Stimulated activated CD8-positive, alpha-beta memory T cell treated with anti-CD3 and anti-CD28 coated beads, Interleukin-12 subunit alpha, Interleukin-12 subunit beta, amount 100 ng/mL, for 4 hours (primary cell): ENCODE results near the gene CACNA2D3.

Experiments used
- DNase-seq: peaks from one replicate; pipeline ENCODE4 v3.0.0-alpha.2; 2020; ENCODE audit warnings: low read depth

Gene CACNA2D3

DNA sequence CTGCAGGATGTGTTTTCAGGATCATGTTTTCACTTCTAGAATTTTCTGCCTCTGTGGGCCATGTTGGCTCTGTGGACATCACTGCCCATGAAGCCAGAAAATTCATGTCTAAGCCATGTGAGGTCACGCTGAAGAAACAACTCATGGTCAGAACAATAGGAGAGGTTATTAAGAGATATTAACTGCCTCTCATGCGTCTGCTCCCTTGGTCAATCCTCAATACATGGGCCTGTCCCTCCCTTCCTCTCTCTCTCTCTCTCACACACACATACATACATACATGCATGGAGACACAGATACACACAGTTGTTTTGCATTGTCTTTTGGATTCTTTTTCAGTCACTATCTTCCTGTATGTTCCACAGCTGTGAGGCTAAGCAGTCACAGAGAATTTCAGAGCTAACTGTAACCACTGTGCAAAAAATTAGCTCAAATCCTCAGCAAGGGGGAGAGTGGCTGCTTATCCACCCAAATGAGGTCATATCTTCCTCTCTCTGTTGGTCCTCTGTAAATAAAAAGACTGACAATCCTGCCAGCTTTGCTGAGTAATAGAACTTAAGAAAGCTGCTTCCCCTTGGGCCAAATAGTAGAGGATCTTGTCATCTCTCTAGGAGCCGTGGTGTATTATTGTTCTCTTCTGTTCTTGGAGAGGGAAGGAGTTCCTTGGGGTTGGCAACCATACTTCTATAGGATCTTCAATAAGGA is 759.9 kb downstream of the CACNA2D3 start:
- DNase-seq = no peak

DNA sequence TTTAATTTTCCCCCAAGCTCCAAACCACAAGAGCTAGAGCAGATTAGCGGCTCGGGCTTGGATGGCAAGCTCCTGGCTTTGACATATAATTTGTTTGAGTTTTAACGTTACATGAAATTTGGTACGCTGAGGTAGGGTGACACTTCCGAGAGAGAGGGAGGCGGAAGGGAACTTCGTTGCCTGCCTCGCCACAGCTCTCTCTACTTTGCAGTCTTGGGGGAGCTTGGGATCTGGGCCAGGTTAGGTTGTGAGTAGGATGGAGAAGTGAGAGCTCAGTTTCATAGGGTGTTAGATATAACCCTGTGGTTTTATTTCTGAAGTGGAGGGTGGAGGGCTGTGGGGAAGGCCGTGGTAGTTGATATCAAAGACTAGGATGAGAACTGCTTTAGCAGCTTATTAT is 765.8 kb downstream of the CACNA2D3 start:
- DNase-seq = no peak

DNA sequence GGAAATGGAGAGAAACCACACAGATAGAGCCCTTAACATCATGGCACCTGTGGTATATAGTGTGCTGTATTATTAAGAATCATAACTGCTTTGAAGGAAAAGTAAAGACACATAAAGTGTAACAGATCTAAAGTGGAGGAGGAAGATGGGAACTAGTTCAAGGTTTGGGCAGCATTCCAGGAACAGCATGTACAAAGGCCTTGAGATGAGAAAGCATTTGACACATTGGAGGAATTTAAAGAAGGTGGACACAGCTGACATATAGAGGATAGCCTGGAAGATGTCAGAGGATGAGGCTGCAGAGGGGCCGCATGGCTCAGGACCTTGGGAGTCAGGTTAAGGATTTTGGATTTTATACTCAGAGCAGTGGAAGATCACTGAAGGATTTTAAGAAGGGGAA is 766.5 kb downstream of the CACNA2D3 start:
- no peak for DNase-seq

DNA sequence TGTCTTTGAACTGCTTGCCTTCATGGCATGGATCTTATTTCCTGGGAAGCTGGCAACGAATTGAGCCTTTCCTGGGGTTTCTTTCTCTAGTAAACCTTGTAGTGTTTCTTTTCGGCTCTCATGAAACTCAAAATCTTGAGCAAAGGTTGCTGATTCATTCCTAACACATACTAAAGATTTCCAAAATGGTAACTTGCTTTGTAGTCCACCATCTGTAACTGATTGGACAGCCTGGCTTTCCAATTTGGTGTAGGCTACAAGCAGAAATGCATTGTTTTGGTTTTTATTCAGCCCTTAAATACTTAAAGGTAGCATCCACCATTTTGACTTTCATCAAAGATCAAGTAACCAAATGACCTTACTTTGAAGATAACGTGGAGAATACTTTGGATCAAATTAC is 767.4 kb downstream of the CACNA2D3 start:
- no peak for DNase-seq

DNA sequence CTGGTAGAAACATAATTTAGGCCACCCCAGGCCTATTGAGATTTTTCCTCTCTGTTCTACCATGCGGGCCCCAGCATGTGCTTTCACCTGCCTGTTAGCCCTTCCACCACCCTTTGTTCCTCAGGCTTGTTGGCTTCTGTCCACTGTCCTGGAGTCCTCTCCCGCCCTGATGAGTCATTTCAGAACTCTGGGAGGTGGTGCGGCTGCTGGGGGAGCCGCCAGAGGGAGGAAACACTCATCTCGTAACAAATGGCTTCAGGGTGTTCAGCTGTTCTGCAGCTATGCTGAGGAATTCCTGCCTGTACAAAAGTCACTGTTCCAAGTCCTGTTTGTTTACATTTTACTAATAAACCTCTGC is 769.2 kb downstream of the CACNA2D3 start:
- DNase-seq = no peak

DNA sequence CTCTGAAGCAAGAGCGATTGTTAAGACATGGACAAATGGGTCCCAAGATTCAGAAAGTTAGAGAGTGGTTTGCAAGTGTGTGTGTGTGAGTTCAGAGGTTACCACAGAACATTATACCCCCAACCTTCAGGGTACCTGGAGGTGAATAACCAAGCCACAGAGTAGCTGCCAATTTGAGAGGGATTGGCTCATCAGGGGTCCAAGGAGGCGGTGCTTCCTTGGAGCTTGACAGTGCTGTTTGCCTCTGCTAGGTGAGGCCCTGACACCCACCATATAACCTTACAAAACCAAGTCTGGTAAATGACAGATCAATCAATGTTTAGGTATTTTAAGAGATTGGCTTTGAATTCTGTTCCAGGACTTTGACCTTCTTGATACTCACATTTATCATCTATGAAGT is 769.8 kb downstream of the CACNA2D3 start:
- DNase-seq = no peak

DNA sequence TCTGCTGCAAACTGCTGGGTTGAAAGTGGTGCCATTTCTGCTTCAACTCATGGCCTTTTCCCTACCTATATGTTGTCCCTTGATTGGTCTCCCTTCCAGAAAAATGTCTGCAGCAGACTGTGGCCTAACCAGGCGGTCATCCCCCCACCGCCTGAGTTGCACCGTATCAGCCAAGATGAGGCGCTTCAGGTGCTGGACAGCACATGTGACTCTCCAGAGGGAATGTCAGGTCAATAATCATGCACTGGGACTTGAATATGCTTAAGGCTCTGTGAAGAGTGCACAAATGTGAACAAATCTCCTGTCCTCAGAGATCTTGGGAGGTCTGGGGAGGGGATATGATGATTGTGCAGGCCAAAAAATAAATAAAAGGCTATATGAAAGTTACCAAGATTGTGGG is 773.3 kb downstream of the CACNA2D3 start:
- no peak for DNase-seq

DNA sequence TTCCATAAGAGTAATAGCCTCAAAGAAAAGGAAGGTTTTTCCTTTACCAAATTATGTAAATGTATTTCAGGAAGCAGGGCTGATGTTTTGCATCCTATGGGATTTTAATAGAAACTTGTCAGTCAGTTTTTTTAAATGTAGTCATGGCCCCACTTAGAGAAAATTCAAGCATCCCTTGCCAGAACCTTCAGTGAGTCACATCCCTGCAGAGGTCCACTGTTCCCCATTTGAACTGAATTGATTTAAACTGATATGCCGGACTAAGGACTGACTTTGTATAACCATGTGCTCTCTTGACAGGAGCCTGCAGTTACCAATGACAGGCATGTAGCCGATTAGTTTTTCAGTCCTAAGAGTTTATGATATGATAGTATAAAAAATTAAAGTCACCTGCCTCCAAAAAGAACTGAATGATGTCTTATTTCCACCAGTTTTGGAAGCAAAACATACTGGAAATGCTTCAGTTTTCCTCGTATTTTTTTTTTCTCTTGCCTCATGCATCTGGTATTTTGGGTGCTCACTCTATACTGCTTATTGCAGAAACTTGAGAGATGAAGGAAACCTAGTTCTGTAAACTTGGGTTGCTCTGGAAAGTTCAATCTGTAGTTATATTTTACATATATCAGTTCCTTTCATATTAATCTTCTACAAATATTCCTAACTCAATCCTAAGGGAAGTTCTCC is 774.8 kb downstream of the CACNA2D3 start:
- no peak for DNase-seq

DNA sequence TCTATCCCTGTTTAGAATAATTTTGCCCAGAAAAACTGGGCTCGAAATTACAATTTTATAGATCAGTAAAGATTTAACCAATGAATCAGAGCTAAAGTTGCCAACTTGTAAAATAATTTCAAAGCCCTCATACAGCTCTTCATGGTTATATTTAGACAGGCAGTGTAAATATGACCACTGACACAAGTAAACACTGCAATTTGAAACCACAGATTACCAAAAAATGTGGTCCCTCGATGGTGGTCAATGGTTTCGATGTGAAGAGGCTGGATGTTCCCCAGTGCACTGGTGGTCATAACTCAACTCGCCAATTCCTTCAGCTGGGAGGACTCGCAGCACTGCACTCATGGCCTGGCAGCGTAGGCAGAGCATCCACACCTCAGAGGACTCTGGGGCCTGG is 776.9 kb downstream of the CACNA2D3 start:
- DNase-seq = no peak

DNA sequence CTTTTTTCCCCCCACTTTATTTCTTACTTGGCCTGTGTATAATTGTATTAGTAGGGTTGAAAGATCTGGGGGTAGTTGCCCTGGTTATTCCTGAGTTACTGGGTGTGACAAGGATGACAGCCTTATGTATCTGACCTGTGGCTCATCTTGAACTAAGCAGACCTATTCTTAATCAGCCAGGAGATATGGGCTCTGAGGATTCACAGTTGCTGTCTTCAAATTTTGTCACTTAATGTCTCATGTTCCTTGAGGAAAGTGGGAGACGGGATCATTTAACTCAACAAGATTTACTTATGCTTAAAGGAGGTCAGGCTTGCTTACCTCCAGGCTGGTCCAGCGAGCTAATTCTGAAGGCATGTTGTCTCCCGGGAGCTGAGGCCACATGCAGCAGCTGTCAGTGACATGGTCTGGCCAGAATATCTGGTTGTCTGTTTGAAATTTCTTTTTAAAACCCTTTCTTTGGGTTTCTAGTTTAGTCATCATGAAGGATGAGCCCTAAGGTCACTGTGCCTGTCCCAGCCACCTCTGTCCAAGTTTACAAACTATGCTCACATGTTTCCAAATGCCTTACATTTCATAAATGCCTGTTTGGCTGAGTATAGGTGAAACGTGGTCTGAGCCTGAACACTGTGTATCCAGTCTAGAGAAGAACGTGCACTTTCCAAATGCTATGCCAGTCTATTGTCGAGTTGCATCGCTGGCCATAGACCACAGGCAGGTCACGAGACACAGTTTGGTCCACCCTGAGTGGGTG is 778.7 kb downstream of the CACNA2D3 start:
- DNase-seq = no peak

DNA sequence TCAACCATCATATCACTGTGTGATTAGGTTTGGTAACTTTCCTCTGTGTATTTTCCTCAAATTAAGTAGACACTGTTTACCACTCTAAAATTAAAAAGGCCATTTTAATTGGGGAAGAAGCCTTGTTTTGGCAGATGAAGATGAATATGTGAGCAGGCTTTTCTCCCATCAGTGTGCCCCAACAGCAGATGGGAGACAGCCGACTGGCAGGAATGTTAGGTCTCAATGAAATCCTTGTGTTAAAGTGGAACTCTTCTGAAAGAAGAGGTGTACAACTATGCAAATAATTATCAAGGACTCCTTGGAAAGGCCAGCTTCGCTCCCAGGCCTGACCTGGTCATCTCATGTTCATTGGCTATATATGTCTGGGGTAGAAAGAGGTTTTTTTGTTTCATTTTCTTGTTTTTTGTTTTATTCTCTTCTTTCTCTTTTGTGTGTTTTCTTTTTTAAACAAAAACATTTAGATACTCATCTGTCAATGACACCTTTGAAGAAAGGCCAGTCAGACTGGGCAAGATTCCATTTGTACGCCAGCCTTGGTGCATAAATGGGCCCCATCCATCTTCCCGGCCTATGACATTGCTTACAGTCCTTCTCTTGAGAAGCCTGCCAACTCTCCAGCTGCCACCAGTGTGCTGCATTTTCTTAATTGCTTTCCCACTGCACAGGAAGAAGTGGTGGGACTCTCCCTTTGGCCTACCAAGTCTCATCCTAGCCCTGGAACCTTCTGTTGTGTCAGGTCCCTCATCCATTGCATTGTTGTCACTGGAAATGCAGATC is 779.7 kb downstream of the CACNA2D3 start:
- DNase-seq = no peak

DNA sequence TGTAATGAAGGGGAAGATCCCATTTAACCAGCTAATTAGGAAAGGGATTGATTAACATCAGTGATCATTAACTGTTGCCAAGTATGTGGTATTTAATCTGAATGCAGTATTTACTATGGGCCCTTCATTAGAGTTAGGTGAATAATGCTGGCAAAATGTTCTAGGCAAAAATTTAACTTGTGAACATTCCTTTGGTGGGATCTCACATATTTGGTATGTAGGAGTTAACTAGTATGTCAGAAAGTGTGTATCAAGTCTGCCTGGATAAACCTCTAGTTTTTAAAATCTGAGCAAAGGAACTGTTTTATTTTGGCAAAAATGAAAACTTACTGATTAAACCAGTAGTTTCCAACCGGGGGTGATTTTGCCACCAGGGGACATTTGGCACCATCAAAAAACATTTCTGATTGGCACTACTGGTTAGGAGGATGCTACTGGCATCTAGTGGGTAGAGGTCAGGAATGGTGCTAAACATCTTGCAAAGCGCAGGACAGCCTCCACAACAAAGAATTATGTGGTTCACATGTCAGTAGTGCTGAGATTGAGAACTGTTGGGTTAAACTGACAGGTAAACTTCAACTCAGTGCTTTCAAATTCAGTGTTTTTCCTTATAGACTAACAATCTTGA is 783.0 kb downstream of the CACNA2D3 start:
- no peak for DNase-seq

DNA sequence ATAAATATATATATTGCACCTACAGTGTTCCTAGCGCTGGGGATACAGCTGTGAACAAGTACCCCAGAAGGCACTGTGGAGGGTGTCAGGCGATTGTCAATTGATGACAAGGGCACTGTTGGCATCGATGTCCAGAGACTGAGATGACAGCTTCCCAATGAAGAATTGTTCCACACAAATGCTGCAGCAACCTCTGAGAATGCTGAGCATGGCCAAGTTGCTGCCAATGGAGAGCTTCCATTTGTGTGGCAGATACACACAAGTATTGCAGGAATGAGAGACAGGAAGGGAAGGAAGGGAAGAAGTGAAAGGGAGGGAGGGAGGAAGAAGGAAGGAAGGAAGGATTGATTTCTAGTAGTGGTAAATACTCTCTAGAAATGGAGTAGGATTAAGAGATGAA is 783.6 kb downstream of the CACNA2D3 start:
- no peak for DNase-seq

DNA sequence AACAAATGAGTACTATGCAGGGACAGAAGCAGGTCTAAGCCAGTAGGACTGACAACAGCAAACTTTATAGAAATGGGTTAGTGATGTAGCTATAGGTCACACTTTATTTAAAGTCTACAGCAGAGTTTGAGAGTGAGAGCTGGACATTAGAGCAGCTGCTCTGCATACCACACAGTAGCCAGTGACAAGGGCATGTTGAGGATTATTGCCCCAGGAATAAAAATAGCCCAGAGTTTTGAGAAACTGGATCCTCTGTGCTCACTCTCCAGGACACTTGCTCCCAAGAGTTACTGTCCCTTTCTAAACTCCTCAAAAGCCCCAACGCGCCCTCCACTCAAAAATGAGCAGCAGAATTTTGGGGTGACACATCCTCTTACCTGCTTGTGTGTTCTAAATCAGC is 784.4 kb downstream of the CACNA2D3 start:
- DNase-seq = no peak

DNA sequence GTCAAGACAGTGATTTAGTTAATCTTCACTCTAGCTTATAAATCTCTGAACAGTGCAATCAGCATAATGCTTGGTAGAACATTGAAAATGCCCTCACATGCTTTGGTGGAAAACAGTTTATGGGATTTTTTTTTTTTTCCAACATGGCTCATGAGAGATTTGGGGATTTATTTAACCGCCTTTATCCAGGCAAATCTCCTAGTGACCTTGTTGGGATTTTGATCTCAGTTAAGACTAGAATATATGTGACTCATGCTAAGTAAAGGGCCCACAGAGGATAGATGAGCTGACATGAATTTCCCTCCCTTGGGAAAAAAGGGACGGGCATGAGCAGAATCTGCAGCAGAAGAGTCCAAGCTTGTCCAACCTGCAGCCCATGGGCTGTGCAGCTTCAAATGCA is 786.8 kb downstream of the CACNA2D3 start:
- no peak for DNase-seq

DNA sequence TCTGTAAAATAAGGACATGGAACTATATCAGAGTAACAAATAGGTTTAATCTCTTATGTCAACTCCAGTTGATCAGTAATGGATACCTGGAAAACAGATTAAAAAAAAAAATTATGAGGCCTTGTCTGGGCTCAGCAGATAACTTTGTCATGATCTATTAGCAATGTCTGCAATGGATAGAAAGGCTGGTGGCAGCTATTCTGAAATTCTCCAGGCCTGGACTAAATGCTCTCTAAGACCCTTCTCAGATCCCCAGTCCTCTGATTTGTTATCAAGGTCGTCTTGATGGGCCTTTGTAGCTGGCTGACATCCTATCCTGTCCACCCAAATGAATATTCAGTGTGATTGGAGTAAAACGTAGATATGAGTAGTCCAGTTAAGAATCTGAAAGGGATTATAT is 791.8 kb downstream of the CACNA2D3 start:
- DNase-seq = no peak

DNA sequence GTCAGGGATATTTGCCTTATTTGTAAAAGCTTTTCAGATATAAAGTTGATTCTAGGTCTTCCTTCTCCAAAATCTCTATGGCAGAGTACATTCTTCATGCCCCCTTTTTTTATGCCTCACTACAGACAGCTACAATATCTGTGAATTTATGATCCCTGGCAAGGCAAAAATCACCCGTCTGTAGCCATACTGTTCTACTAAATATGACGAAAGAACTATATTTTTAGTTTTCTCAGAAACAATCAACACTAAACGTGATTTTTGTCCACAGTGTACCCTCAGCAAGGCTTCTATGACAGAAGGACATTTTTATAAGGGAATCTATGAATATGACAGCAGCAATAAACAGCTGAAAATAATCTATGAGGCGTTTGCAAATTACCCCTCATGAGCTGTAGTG is 792.8 kb downstream of the CACNA2D3 start:
- DNase-seq = no peak

DNA sequence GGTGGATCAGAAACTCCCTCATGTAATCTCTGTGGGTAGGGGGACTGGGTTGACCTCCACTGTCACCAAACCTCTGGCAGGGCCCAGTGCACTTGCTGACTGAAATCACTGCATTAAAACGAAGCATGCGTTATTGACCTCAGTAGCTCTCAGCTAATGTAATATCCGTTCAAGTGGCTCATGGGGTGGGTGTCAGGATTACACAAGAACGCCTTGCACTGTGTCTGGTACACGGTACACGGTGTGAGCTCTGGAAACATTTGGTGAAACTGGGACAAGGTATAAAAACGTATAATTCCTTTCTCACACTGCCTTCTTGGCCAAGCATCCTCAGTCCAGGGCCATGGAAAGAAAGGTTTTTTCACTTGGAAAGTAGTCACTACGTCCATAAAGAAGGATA is 793.6 kb downstream of the CACNA2D3 start:
- no peak for DNase-seq

DNA sequence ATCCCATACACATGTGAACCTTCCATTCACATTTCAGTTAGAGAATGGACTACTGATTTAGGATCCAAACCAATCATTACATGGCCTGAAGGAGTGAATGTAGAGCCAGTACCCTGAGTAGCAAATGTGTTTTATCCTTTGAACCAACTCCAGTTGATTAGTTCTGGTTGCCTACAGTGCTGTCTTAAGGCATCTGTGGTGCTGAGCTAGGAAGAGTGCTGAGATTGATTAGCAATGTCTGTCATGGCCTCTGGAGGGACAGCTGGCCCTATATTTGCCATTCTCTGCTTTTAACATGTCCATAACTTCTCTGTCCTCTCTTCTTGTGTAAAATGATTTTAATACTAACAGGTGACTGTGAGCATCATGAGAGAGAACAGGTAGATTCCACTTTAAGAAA is 794.4 kb downstream of the CACNA2D3 start:
- DNase-seq = no peak

DNA sequence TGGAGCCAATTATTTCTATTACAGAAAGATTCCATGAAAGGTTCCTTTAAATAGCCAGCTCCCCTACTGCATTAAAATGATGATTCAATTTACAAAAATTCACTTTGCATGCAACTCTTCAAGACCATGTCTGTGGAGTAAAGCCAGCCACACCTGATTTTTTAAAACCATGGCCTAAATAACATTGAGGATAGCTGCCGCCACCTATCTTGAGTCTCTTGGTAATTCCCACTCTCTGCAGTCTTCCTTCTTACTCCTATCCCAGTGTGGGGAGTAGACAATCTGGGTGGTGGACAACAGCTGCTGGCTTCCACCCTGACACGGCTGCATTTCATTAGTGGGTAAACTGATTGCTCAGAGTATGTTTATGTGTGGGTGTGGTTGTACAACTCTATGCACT is 794.8 kb downstream of the CACNA2D3 start:
- DNase-seq = no peak

DNA sequence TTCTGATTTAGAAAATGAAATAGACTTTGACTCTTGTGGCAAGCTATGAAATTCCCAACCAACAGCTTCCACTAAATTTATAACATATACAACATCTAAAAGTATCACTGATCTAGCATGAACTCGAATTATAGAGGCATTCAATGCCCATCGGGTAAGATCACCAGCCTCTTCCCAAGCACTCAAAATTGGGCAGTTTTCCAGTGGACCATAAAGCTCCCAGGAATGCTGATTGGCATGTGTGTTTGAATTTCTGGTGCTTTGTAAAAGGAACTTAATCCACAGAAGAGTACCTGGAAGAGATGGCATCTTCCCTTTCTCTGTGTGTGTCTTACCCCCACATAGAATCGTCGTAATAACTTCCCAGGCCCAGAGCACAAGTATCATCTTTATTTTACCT is 795.5 kb downstream of the CACNA2D3 start:
- DNase-seq = no peak

DNA sequence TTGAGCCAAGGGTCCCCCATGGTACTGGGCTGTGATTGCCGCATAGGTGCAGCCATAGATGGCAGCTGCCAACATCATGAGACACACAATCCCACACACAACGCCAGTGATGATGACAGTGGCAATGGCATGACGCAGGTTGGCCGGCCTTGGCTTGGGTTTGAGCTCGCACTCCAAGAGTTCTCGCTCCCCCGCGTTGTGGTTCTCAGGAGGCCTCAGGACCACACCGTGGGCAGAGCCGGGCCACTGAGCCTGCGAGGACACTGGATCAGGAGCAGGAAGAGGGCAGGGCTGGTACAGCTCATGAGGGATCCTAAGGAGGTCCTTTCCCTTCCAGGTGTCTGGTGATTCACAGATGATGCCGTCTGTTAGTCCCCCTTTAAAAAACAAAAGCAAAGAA is 796.2 kb downstream of the CACNA2D3 start:
- no peak for DNase-seq
